Measurements from ENCODE around the gene FOS. TPM values are rescaled to one million over a fixed set of nuclear protein-coding genes. Genes with fewer than 3 reads are reported as not detected.
A peak's percentile ranks its signal among the peaks of the same experiment; 100 is the strongest.
"Not testable (repeated sequence)": the region's sequence is repeated elsewhere in the genome, so short reads cannot be mapped to it uniquely, and the experiment has no call there.

FOS gene
- total RNA-seq, 2 experiments from 2014 or later: 201 to 219 TPM

DNA sequence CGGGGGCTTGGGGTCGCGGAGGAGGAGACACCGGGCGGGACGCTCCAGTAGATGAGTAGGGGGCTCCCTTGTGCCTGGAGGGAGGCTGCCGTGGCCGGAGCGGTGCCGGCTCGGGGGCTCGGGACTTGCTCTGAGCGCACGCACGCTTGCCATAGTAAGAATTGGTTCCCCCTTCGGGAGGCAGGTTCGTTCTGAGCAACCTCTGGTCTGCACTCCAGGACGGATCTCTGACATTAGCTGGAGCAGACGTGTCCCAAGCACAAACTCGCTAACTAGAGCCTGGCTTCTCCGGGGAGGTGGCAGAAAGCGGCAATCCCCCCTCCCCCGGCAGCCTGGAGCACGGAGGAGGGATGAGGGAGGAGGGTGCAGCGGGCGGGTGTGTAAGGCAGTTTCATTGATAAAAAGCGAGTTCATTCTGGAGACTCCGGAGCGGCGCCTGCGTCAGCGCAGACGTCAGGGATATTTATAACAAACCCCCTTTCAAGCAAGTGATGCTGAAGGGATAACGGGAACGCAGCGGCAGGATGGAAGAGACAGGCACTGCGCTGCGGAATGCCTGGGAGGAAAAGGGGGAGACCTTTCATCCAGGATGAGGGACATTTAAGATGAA lies 630 bp downstream of the FOS start:
- Mint-ChIP-seq H3K36me3 (ENCODE audit: low read depth) (peaks cover 6% of the 10 kb centered on the region), H3K9me3 (ENCODE audit: insufficient read depth) (no peaks in the 10 kb centered on the region), H3K27me3 (ENCODE audit: low read depth) (peaks cover 63% of the 10 kb centered on the region), H3K4me1 (ENCODE audit: low read depth) (peaks cover 45% of the 10 kb centered on the region), H3K4me3 (peak overlapping the region; percentile 82), H3K27ac (peak overlapping the region; percentile 98)
- CTCF ChIA-PET: no interaction called here
- POLR2A ChIA-PET: interaction anchor here (1.1 to 1.3 kb wide), 2 partner anchors 12 to 15 kb away, joined by 3 to 4 read pairs; no protein-coding TSS in a partner anchor
- ATAC-seq (no peak), DNase-seq (peak; percentile 64)

DNA sequence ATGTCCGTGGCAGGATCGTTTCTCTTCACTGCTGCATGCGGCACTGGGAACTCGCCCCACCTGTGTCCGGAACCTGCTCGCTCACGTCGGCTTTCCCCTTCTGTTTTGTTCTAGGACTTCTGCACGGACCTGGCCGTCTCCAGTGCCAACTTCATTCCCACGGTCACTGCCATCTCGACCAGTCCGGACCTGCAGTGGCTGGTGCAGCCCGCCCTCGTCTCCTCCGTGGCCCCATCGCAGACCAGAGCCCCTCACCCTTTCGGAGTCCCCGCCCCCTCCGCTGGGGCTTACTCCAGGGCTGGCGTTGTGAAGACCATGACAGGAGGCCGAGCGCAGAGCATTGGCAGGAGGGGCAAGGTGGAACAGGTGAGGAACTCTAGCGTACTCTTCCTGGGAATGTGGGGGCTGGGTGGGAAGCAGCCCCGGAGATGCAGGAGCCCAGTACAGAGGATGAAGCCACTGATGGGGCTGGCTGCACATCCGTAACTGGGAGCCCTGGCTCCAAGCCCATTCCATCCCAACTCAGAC lies 1.2 kb downstream of the FOS start:
- H3K4me1 Mint-ChIP-seq (ENCODE audit: low read depth): peaks cover 40% of the 10 kb centered on the region
- peaks cover 6% of the 10 kb centered on the region for H3K36me3 Mint-ChIP-seq (ENCODE audit: low read depth)
- H3K9me3 Mint-ChIP-seq (ENCODE audit: insufficient read depth): no peaks in the 10 kb centered on the region
- ChIA-PET POLR2A (interaction anchor here (1.3 to 1.6 kb wide), 2 partner anchors 11 to 21 kb away, joined by 3 to 7 read pairs; no protein-coding TSS in a partner anchor), CTCF (no interaction called here)
- peak overlapping the region; percentile 82 for H3K4me3 Mint-ChIP-seq
- DNase-seq (no peak), ATAC-seq (no peak)
- peaks cover 57% of the 10 kb centered on the region for H3K27me3 Mint-ChIP-seq (ENCODE audit: low read depth)
- no peak overlapping the region for H3K27ac Mint-ChIP-seq

DNA sequence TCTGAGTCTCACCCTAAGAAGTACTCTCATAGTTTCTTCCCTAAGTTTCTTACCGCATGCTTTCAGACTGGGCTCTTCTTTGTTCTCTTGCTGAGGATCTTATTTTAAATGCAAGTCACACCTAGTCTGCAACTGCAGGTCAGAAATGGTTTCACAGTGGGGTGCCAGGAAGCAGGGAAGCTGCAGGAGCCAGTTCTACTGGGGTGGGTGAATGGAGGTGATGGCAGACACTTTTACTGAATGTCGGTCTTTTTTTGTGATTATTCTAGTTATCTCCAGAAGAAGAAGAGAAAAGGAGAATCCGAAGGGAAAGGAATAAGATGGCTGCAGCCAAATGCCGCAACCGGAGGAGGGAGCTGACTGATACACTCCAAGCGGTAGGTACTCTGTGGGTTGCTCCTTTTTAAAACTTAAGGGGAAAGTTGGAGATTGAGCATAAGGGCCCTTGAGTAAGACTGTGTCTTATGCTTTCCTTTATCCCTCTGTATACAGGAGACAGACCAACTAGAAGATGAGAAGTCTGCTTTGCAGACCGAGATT lies 1.7 kb downstream of the FOS start:
- ChIA-PET POLR2A (interaction anchor here (1.1 to 1.6 kb wide), 2 partner anchors 10 to 21 kb away, joined by 3 to 7 read pairs; no protein-coding TSS in a partner anchor), CTCF (interaction anchor here (6.1 kb wide), 1 partner anchor 16 kb away, joined by 28 read pairs; no protein-coding TSS in a partner anchor)
- H3K27ac Mint-ChIP-seq: no peak overlapping the region
- ATAC-seq (no peak), DNase-seq (no peak)
- H3K36me3 Mint-ChIP-seq (ENCODE audit: low read depth): peaks cover 6% of the 10 kb centered on the region
- H3K4me3 Mint-ChIP-seq: peak overlapping the region; percentile 25
- peaks cover 34% of the 10 kb centered on the region for H3K4me1 Mint-ChIP-seq (ENCODE audit: low read depth)
- no peaks in the 10 kb centered on the region for H3K9me3 Mint-ChIP-seq (ENCODE audit: insufficient read depth)
- H3K27me3 Mint-ChIP-seq (ENCODE audit: low read depth): peaks cover 55% of the 10 kb centered on the region

DNA sequence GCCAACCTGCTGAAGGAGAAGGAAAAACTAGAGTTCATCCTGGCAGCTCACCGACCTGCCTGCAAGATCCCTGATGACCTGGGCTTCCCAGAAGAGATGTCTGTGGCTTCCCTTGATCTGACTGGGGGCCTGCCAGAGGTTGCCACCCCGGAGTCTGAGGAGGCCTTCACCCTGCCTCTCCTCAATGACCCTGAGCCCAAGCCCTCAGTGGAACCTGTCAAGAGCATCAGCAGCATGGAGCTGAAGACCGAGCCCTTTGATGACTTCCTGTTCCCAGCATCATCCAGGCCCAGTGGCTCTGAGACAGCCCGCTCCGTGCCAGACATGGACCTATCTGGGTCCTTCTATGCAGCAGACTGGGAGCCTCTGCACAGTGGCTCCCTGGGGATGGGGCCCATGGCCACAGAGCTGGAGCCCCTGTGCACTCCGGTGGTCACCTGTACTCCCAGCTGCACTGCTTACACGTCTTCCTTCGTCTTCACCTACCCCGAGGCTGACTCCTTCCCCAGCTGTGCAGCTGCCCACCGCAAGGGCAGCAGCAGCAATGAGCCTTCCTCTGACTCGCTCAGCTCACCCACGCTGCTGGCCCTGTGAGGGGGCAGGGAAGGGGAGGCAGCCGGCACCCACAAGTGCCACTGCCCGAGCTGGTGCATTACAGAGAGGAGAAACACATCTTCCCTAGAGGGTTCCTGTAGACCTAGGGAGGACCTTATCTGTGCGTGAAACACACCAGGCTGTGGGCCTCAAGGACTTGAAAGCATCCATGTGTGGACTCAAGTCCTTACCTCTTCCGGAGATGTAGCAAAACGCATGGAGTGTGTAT lies 2.4 kb downstream of the FOS start:
- peaks cover 6% of the 10 kb centered on the region for H3K36me3 Mint-ChIP-seq (ENCODE audit: low read depth)
- peaks cover 31% of the 10 kb centered on the region for H3K4me1 Mint-ChIP-seq (ENCODE audit: low read depth)
- ATAC-seq (no peak), DNase-seq (no peak)
- no peak overlapping the region for H3K4me3 Mint-ChIP-seq
- H3K27ac Mint-ChIP-seq: no peak overlapping the region
- H3K9me3 Mint-ChIP-seq (ENCODE audit: insufficient read depth): no peaks in the 10 kb centered on the region
- ChIA-PET POLR2A (interaction anchor here (0.9 to 1.6 kb wide), 5 partner anchors 10 to 154 kb away, joined by 3 to 7 read pairs (median 4); partner anchors contain the start of gene NEK9), CTCF (interaction anchor here (0.6 to 6.1 kb wide), 5 partner anchors 9 to 150 kb away, joined by 3 to 28 read pairs (median 4); no protein-coding TSS in a partner anchor)
- H3K27me3 Mint-ChIP-seq (ENCODE audit: low read depth): peaks cover 55% of the 10 kb centered on the region

DNA sequence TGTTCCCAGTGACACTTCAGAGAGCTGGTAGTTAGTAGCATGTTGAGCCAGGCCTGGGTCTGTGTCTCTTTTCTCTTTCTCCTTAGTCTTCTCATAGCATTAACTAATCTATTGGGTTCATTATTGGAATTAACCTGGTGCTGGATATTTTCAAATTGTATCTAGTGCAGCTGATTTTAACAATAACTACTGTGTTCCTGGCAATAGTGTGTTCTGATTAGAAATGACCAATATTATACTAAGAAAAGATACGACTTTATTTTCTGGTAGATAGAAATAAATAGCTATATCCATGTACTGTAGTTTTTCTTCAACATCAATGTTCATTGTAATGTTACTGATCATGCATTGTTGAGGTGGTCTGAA lies 3.0 kb downstream of the FOS start:
- H3K27ac Mint-ChIP-seq: no peak overlapping the region
- no peak for ATAC-seq
- H3K27me3 Mint-ChIP-seq (ENCODE audit: low read depth): peaks cover 55% of the 10 kb centered on the region
- peaks cover 6% of the 10 kb centered on the region for H3K36me3 Mint-ChIP-seq (ENCODE audit: low read depth)
- ChIA-PET CTCF (interaction anchor here (0.6 to 6.1 kb wide), 5 partner anchors 8 to 150 kb away, joined by 3 to 28 read pairs (median 4); no protein-coding TSS in a partner anchor), POLR2A (interaction anchor here (0.9 to 1.6 kb wide), 6 partner anchors 9 to 155 kb away, joined by 3 to 7 read pairs (median 4); partner anchors contain the start of gene NEK9)
- no peak overlapping the region for H3K4me3 Mint-ChIP-seq
- H3K9me3 Mint-ChIP-seq (ENCODE audit: insufficient read depth): no peaks in the 10 kb centered on the region
- peaks cover 28% of the 10 kb centered on the region for H3K4me1 Mint-ChIP-seq (ENCODE audit: low read depth)
- no peak for DNase-seq

DNA sequence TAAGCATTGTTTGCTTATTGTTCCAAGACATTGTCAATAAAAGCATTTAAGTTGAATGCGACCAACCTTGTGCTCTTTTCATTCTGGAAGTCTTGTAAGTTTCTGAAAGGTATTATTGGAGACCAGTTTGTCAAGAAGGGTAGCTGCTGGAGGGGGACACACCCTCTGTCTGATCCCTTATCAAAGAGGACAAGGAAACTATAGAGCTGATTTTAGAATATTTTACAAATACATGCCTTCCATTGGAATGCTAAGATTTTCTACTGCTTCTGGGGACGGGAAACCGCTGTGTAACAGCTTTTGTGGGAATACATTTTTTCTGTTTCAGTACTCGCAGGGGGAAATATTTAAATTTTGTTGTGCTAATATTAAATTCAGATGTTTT lies 3.5 kb downstream of the FOS start:
- Mint-ChIP-seq H3K4me3 (no peak overlapping the region), H3K9me3 (ENCODE audit: insufficient read depth) (no peaks in the 10 kb centered on the region), H3K27me3 (ENCODE audit: low read depth) (peaks cover 56% of the 10 kb centered on the region), H3K27ac (no peak overlapping the region), H3K36me3 (ENCODE audit: low read depth) (peaks cover 6% of the 10 kb centered on the region), H3K4me1 (ENCODE audit: low read depth) (peaks cover 26% of the 10 kb centered on the region)
- no peak for DNase-seq
- CTCF ChIA-PET: interaction anchor here (0.9 to 6.1 kb wide), 7 partner anchors 10 to 151 kb away, joined by 3 to 28 read pairs (median 4); no protein-coding TSS in a partner anchor
- no peak for ATAC-seq
- POLR2A ChIA-PET: interaction anchor here (0.6 to 1.6 kb wide), 4 partner anchors 12 to 120 kb away, joined by 3 to 5 read pairs (median 4); no protein-coding TSS in a partner anchor

DNA sequence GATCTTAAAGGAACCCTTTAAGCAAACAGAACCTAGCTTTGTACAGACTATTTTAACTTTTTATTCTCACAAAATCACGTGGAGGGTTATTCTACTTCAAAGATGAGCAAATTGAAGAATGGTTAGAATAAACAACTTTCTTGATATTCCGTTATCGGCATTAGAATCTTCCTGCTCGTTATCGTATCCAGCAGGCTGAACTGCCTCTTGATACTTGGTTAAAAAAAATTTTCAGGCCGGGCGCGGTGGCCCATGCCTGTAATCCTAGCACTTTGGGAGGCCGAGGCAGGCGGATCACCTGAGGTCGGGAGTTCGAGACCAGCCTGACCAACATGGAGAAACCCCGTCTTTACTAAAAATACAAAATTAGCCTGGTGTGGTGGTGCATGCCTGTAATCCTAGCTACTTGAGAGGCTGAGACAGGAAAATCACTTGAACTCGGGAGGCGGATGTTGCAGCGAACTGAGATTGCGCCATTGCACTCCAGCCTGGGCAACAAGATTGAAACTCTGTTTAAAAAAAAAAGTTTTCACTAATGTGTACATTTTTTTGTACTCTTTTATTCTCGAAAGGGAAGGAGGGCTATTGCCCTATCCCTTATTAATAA lies 4.0 kb downstream of the FOS start:
- not testable (repeated sequence) for ATAC-seq; H3K27ac Mint-ChIP-seq; DNase-seq; H3K36me3 Mint-ChIP-seq (ENCODE audit: low read depth); H3K4me3 Mint-ChIP-seq; H3K9me3 Mint-ChIP-seq (ENCODE audit: insufficient read depth)
- ChIA-PET POLR2A (interaction anchor here (0.6 to 1.6 kb wide), 3 partner anchors 11 to 120 kb away, joined by 3 to 5 read pairs (median 4); no protein-coding TSS in a partner anchor), CTCF (interaction anchor here (0.9 to 6.1 kb wide), 6 partner anchors 10 to 151 kb away, joined by 3 to 28 read pairs (median 4); no protein-coding TSS in a partner anchor)
- Mint-ChIP-seq H3K4me1 (ENCODE audit: low read depth) (peaks cover 25% of the 10 kb centered on the region), H3K27me3 (ENCODE audit: low read depth) (peaks cover 58% of the 10 kb centered on the region)

DNA sequence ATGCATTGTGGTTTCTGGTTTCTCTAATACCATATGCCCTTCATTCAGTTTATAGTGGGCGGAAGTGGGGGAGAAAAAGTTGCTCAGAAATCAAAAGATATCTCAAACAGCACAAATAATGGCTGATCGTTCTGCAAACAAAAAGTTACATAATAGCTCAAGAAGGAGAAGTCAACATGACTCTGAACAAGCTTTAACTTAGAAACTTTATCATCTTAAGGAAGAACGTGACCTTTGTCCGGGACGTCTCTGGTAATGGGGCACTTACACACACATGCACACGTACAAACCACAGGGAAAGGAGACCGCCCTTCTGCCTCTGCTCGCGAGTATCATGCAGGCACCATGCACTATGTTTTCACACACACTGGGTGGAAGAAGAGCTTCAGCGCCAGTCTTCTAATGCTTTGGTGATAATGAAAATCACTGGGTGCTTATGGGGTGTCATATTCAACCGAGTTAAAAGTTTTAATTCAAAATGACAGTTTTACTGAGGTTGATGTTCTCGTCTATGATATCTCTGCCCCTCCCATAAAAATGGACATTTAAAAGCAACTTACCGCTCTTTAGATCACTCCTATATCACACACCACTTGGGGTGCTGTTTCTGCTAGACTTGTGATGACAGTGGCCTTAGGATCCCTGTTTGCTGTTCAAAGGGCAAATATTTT lies 4.7 kb downstream of the FOS start:
- DNase-seq (no peak), ATAC-seq (peak; percentile 19)
- H3K27me3 Mint-ChIP-seq (ENCODE audit: low read depth): peaks cover 55% of the 10 kb centered on the region

DNA sequence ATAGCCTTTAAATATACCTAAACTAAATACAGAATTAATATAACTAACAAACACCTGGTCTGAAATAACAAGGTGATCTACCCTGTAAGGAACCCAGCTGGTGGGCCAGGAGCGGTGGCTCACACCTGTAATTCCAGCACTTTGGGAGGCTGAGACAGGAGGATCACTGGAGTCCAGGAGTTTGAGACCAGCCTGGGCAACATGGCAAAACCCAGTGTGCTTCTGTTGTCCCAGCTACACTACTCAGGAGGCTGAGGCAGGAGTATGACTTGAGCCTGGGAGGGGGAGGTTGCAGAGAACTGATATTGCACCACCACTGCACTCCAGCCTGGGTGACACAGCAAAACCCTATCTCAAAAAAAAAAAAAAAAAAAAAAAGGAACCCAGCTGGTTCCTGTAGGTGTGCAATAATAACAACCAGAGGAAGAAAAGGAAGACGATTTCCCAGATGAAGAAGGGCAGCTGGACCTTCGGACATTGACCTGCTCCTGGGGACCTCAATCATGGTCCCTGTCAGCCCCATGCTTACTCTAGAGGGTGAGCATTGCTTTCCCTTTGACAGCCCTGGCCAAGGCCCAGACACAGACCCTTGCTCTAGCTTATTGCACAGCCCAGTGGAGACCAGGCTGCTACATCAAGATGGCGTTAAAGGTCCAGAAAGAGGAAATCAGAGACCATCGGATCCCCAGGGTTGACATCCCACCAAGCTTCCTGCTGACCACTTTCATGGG lies 5.4 kb downstream of the FOS start:
- peak; percentile 31 for ATAC-seq
- H3K27ac Mint-ChIP-seq: no peak overlapping the region
- ChIA-PET POLR2A (interaction anchor here (1.3 kb wide), 1 partner anchor 10 kb away, joined by 7 read pairs; no protein-coding TSS in a partner anchor), CTCF (interaction anchor here (0.8 to 6.1 kb wide), 5 partner anchors 8 to 142 kb away, joined by 3 to 28 read pairs (median 3); no protein-coding TSS in a partner anchor)
- no peaks in the 10 kb centered on the region for H3K9me3 Mint-ChIP-seq (ENCODE audit: insufficient read depth)
- H3K4me3 Mint-ChIP-seq: no peak overlapping the region
- no peak for DNase-seq
- H3K27me3 Mint-ChIP-seq (ENCODE audit: low read depth): peaks cover 57% of the 10 kb centered on the region
- peaks cover 6% of the 10 kb centered on the region for H3K36me3 Mint-ChIP-seq (ENCODE audit: low read depth)
- peaks cover 19% of the 10 kb centered on the region for H3K4me1 Mint-ChIP-seq (ENCODE audit: low read depth)

More for the DNA sequence above, 4.7 kb downstream of the FOS start:
- Mint-ChIP-seq H3K4me1 (ENCODE audit: low read depth) (peaks cover 22% of the 10 kb centered on the region), H3K4me3 (no peak overlapping the region), H3K27ac (no peak overlapping the region), H3K9me3 (ENCODE audit: insufficient read depth) (no peaks in the 10 kb centered on the region), H3K36me3 (ENCODE audit: low read depth) (peaks cover 6% of the 10 kb centered on the region)
- ChIA-PET CTCF (interaction anchor here (0.8 to 6.1 kb wide), 6 partner anchors 9 to 142 kb away, joined by 3 to 28 read pairs (median 3); no protein-coding TSS in a partner anchor), POLR2A (interaction anchor here (1.3 to 1.6 kb wide), 2 partner anchors 10 to 24 kb away, joined by 5 to 7 read pairs; no protein-coding TSS in a partner anchor)

DNA sequence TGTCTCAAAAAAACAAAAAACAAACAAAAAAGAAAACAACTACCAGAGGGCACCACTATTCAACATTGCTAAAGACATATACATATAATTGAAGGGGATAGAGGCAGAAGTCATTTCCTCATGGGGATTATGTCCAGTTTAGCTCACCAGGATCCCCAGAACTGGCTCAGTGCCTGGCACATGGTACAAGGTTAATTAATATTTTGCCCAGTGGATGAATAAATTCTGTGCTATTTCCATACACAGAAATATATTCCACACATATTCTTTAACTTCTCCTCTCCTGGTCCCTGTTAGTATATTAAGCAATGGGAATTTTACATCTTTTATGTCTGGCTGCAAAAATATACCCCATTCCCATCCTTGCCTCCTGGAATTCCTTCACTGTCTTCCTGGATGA lies 6.7 kb downstream of the FOS start:
- H3K36me3 Mint-ChIP-seq (ENCODE audit: low read depth): peaks cover 5% of the 10 kb centered on the region
- CTCF ChIA-PET: interaction anchor here (0.8 to 6.1 kb wide), 3 partner anchors 9 to 25 kb away, joined by 3 to 28 read pairs (median 3); no protein-coding TSS in a partner anchor
- no peak for ATAC-seq
- H3K4me3 Mint-ChIP-seq: no peak overlapping the region
- peaks cover 55% of the 10 kb centered on the region for H3K27me3 Mint-ChIP-seq (ENCODE audit: low read depth)
- no peaks in the 10 kb centered on the region for H3K9me3 Mint-ChIP-seq (ENCODE audit: insufficient read depth)
- no peak for DNase-seq
- no peak overlapping the region for H3K27ac Mint-ChIP-seq
- peaks cover 6% of the 10 kb centered on the region for H3K4me1 Mint-ChIP-seq (ENCODE audit: low read depth)
- POLR2A ChIA-PET: interaction anchor here (0.6 kb wide), 1 partner anchor 394 kb away, joined by 3 read pairs; no protein-coding TSS in a partner anchor
